Esophagus squamous epithelium (tissue), 5 donors: ENCODE measurements around the gene ULK4. TPM values are rescaled to one million over a fixed set of nuclear protein-coding genes. Genes with fewer than 3 reads are reported as not detected.

Experiments used
- DNase-seq: peaks from one replicate; lab custom pipeline; 2025; lab: John Stamatoyannopoulos, UW
- H3K27ac ChIP-seq, 4 donors: fragments of 200-600 bp; sonication (generic); one replicate each; pipeline ENCODE4 v1.5.1; 2016 to 2019; ENCODE audit warnings: mild to moderate bottlenecking in 1 of 4
- H3K27me3 ChIP-seq, 4 donors: fragments of 200-600 bp; sonication (generic); 1 replicate in 3 of 4; 2 replicates in 1 of 4; pipeline versions ENCODE4 v1.5.1 to v1.6.0; 2017 to 2021; ENCODE audit warnings: antibody characterized with exemption in 1 of 4
- H3K36me3 ChIP-seq, 3 donors: fragments of 200-600 bp; sonication (generic); one replicate each; pipeline ENCODE4 v1.5.1; 2016 to 2019
- H3K4me1 ChIP-seq, 3 donors: fragments of 200-600 bp; sonication (generic); one replicate each; pipeline ENCODE4 v1.5.1; 2017 to 2019
- H3K4me3 ChIP-seq, 4 donors: fragments of 200-600 bp; sonication (generic); 1 replicate in 3 of 4; 2 replicates in 1 of 4; pipeline ENCODE4 v1.5.1; 2016 to 2019; ENCODE audit warnings: mild to moderate bottlenecking in 2 of 4, moderate library complexity in 1 of 4
- H3K9me3 ChIP-seq, 3 donors: fragments of 200-600 bp; sonication (generic); one replicate each; pipeline ENCODE4 v1.5.1; 2016 to 2019
- CTCF ChIP-seq, 6 experiments: fragments of 450-650 bp in 4 of 6; fragments of 200-600 bp in 2 of 6; sonication (generic) in 2 of 6; IDR thresholded peaks; one replicate each; pipeline ENCODE4 v1.5.1; 2016 to 2019; ENCODE audit warnings: antibody characterized with exemption in 6 of 6, mild to moderate bottlenecking in 4 of 6, moderate library complexity in 4 of 6
- POLR2A ChIP-seq, 4 donors: fragments of 450-650 bp; IDR thresholded peaks; one replicate each; pipeline ENCODE4 v1.6.1; 2017; ENCODE audit warnings: antibody characterized with exemption in 4 of 4, mild to moderate bottlenecking in 4 of 4, moderate library complexity in 3 of 4
- WGBS, 2 donors: methylation state at CpG; one replicate each; pipeline ENCODE4 v1.1.5; 2018; 5-methylcytosine and 5-hydroxymethylcytosine counted together
- intact Hi-C: fragments of 100-400 bp; cut with DNase I; formaldehyde crosslinking; loops from one replicate; pipeline ENCODE4 v1.15.0; 2022
- small RNA-seq, 4 donors: library from RNA; depleted of rRNA; stranded (forward); fragments of <200 nt; gene quantifications; one replicate each; pipeline ENCODE3, GENCODE V24; 2016
- total RNA-seq, 4 donors: library from RNA; depleted of rRNA; stranded (reverse); fragments of >200 nt; gene quantifications; one replicate each; pipeline ENCODE4 v1.1.0, GENCODE V29; 2016
- donor health status: DM: yes; HTN: yes; CAD: no.

The ULK4 gene
- total RNA-seq, 4 donors from 2014 or later = 2.2 to 11.4 (median 7.9) TPM

GRCh38 chr3:41199866-41200668 lies 761.8 kb downstream of the ULK4 start:
- peak overlapping the region; percentile 87 to 95 (median 94) for H3K4me3 ChIP-seq
- H3K4me1 ChIP-seq = peaks cover 15 to 49% (median 19%) of the 10 kb centered on the region in 3 donors
- WGBS, 2 donors = 0% methylated on average over 13 to 20 of the region's 40 CpGs
- no peak for TF ChIP-seq POLR2A (IDR thresholded peaks at IDR 0.05)
- peak in 1 of 6 experiments; percentile 4 for TF ChIP-seq CTCF (IDR thresholded peaks at IDR 0.05)
- peak overlapping the region; percentile 98 to 99 (median 99) for H3K27ac ChIP-seq
- no peaks in the 10 kb centered on the region for H3K36me3 ChIP-seq
- DNase-seq = no peak
- intact Hi-C loops = no loop called here
- no peaks in the 10 kb centered on the region for H3K27me3 ChIP-seq
- H3K9me3 ChIP-seq = no peaks in the 10 kb centered on the region

- DNase-seq = peak; percentile 70
- H3K36me3 ChIP-seq = no peaks in the 10 kb centered on the region
- peak within 1 kb of the TSS; percentile 87 to 95 (median 94) for H3K4me3 ChIP-seq
- intact Hi-C loops = no loop called here
- no peaks in the 10 kb centered on the region for H3K9me3 ChIP-seq
- peak within 1 kb of the TSS; percentile 98 to 99 (median 99) for H3K27ac ChIP-seq
- H3K4me1 ChIP-seq = peaks cover 11 to 40% (median 15%) of the 10 kb centered on the region in 3 donors
- TF ChIP-seq CTCF (IDR thresholded peaks at IDR 0.05) = peak in 4 of 6 experiments; percentile 12 to 25 (median 19)
- peak in 2 of 4 donors; percentile 99 for TF ChIP-seq POLR2A (IDR thresholded peaks at IDR 0.05)
- 0% methylated on average over 9 of the region's 112 CpGs; no CpG with 5 or more reads in 1 of the 2 donors for WGBS, 2 donors
- H3K27me3 ChIP-seq = no peaks in the 10 kb centered on the region
Observed at GRCh38 chr3:41198950-41199865, 762.7 kb downstream of the ULK4 start, which contains the start of gene CTNNB1. TSS of gene CTNNB1 (plus strand) at chr3:41199505. CDS start at chr3:41224069, 24,564 bp downstream.

GRCh38 chr3:41198526-41198925 lies 763.4 kb downstream of the ULK4 start:
- TF ChIP-seq POLR2A (IDR thresholded peaks at IDR 0.05) (no peak), CTCF (IDR thresholded peaks at IDR 0.05) (no peak)
- no peak for DNase-seq
- no peaks in the 10 kb centered on the region for H3K9me3 ChIP-seq
- no peaks in the 10 kb centered on the region for H3K36me3 ChIP-seq
- no peaks in the 10 kb centered on the region for H3K27me3 ChIP-seq
- H3K4me1 ChIP-seq = peaks cover 9 to 33% (median 14%) of the 10 kb centered on the region in 3 donors
- 6 to 7% methylated on average over 7 to 15 of the region's 20 CpGs for WGBS, 2 donors
- peak overlapping the region; percentile 98 to 99 (median 99) for H3K27ac ChIP-seq
- peak overlapping the region; percentile 87 to 95 (median 94) for H3K4me3 ChIP-seq
- intact Hi-C loops = no loop called here

GRCh38 chr3:41198046-41198445 lies 763.9 kb downstream of the ULK4 start:
- Histone ChIP-seq H3K27ac (no peak overlapping the region), H3K4me3 (no peak overlapping the region), H3K27me3 (no peaks in the 10 kb centered on the region), H3K9me3 (no peaks in the 10 kb centered on the region), H3K4me1 (peaks cover 4 to 28% (median 9%) of the 10 kb centered on the region in 3 donors), H3K36me3 (no peaks in the 10 kb centered on the region)
- DNase-seq = no peak
- WGBS, 2 donors = 77 to 78% methylated on average over 7 of the region's 7 CpGs
- intact Hi-C loops = no loop called here
- TF ChIP-seq CTCF (IDR thresholded peaks at IDR 0.05) (no peak), POLR2A (IDR thresholded peaks at IDR 0.05) (no peak)

Small RNA genes within 50 kb of the gene (small RNA-seq; reads per million reads assigned to genes)
- gene ATP6V0E1P2 = 0 to 0.07 (median 0) reads per million in 4 donors
- 0 reads per million in 4 donors for gene RF00019
- 0 reads per million in 4 donors for gene RF00096
- 0 reads per million in 4 donors for gene RF00602

Other genes starting within 250 kb of the ULK4 start
- gene TRAK1, start 129.3 kb upstream of the ULK4 start, total RNA-seq = 10 to 100 TPM; 31.8 to 40.6 (median 37.7) TPM